HCT116 (cell line): ENCODE results near the gene CNTN2. TPM values are rescaled to one million over a fixed set of nuclear protein-coding genes. Genes with fewer than 3 reads are reported as not detected.

ENCODE experiments used
- ATAC-seq: fragments of 200-7000 bp; cut with Tn5 transposase; 2 replicates; pipeline ENCODE4 v1.9.1; 2020; ENCODE audit warnings: mild to moderate bottlenecking, moderate library complexity
- BruUV-seq: library from RNA; stranded (reverse); fragments of 400-500 nt; replicated peaks from 2 replicates; lab custom pipeline; 2021; lab: Mats Ljungman, UMichigan
- CTCF ChIA-PET: fragments of 300-600 bp; sonication (Branson Sonifier 250); formaldehyde crosslinking; loops from one replicate; lab custom pipeline; 2021; ENCODE audit warnings: antibody characterized with exemption; lab: Charles Lee
- POLR2A ChIA-PET: fragments of 300-600, 350-600 bp; sonication (Branson Sonifier 250); formaldehyde crosslinking; loops from one replicate; lab custom pipeline; 2021; ENCODE audit warnings: antibody characterized with exemption; lab: Charles Lee
- RAD21 ChIA-PET, 2 experiments: fragments of 300-600 bp; sonication (Branson Sonifier 250); formaldehyde crosslinking; loops; one replicate each; lab custom pipeline; 2023; ENCODE audit warnings: low total read pairs in 2 of 2; ENCODE audit not compliant: uncharacterized antibody in 2 of 2, unreplicated experiment in 2 of 2, low non-redundant PET in 1 of 2; lab: Charles Lee
- DNase-seq: peaks from one replicate; pipeline ENCODE4 v3.0.0-alpha.2; 2010; ENCODE audit warnings: low read depth, low spot score
- H2AFZ ChIP-seq: fragments of 200-600 bp; shearing (Covaris generic), sonication (generic); 2 replicates; pipeline ENCODE4 v1.6.1; 2017; ENCODE audit warnings: low read depth, mixed run types, mixed read lengths, antibody characterized with exemption, low read length; ENCODE audit not compliant: poor library complexity, severe bottlenecking
- H3K27ac ChIP-seq: 2 replicates; pipeline ENCODE4 v1.5.1; 2012; ENCODE audit warnings: low read depth, low read length
- H3K27me3 ChIP-seq: fragments of 200-600 bp; sonication (generic); 2 replicates; pipeline ENCODE4 v1.6.1; 2016; ENCODE audit warnings: mixed run types, low read length, mixed read lengths; ENCODE audit not compliant: insufficient read depth
- H3K36me3 ChIP-seq, 2 experiments: fragments of 200-500 bp in 1 of 2; fragments of 200-600 bp in 1 of 2; sonication (Bioruptor generic) in 1 of 2; sonication (generic) in 1 of 2; 2 replicates each; pipeline versions ENCODE4 v1.5.1 to v1.6.1; 2014 to 2016; ENCODE audit warnings: low read length in 2 of 2, inconsistent platforms in 1 of 2, mixed read lengths in 1 of 2, mixed run types in 1 of 2; ENCODE audit not compliant: insufficient read depth in 2 of 2, control insufficient read depth in 1 of 2
- H3K4me1 ChIP-seq, 2 experiments: fragments of 200-600 bp in 1 of 2; sonication (generic) in 1 of 2; 2 replicates each; pipeline versions ENCODE4 v1.5.1 to v1.6.1; 2012 to 2017; ENCODE audit warnings: low read length in 2 of 2, inconsistent platforms in 1 of 2, mild to moderate bottlenecking in 1 of 2, mixed read lengths in 1 of 2, mixed run types in 1 of 2, moderate library complexity in 1 of 2; ENCODE audit not compliant: insufficient read depth in 2 of 2, control insufficient read depth in 1 of 2
- H3K4me2 ChIP-seq: fragments of 200-600 bp; sonication (generic); 2 replicates; pipeline ENCODE4 v1.6.1; 2017; ENCODE audit warnings: mixed run types, low read length, mixed read lengths
- H3K4me3 ChIP-seq, 2 experiments: fragments of 200-600 bp in 1 of 2; sonication (generic) in 1 of 2; replicated peaks in 1 of 2; 2 replicates each; pipeline ENCODE4 v1.5.1; 2011 to 2016; ENCODE audit warnings: low read length in 2 of 2, control low read depth in 1 of 2, low read depth in 1 of 2, mild to moderate bottlenecking in 1 of 2, mixed read lengths in 1 of 2, mixed run types in 1 of 2
- H3K79me2 ChIP-seq: fragments of 200-600 bp; sonication (generic); 2 replicates; pipeline ENCODE4 v1.6.1; 2017; ENCODE audit warnings: mild to moderate bottlenecking, mixed run types, low read length, moderate library complexity, mixed read lengths; ENCODE audit not compliant: insufficient read depth
- H3K9ac ChIP-seq: fragments of 200-600 bp; sonication (generic); 2 replicates; pipeline ENCODE4 v1.6.1; 2016; ENCODE audit warnings: low read length, mixed read lengths
- H3K9me2 ChIP-seq: fragments of 200-600 bp; sonication (generic), shearing (Covaris generic); 2 replicates; pipeline ENCODE4 v1.6.1; 2017; ENCODE audit warnings: mixed run types, mild to moderate bottlenecking, moderate library complexity; ENCODE audit not compliant: insufficient read depth
- H3K9me3 ChIP-seq, 2 experiments: fragments of 200-500 bp in 1 of 2; fragments of 200-600 bp in 1 of 2; sonication (Bioruptor generic) in 1 of 2; sonication (generic) in 1 of 2; 2 replicates each; pipeline ENCODE4 v1.6.1; 2014 to 2017; ENCODE audit warnings: low read length in 2 of 2, mixed read lengths in 2 of 2, inconsistent platforms in 1 of 2, low read depth in 1 of 2, mild to moderate bottlenecking in 1 of 2, mixed run types in 1 of 2, moderate library complexity in 1 of 2; ENCODE audit not compliant: control insufficient read depth in 1 of 2, insufficient read depth in 1 of 2
- H4K20me1 ChIP-seq: fragments of 200-600 bp; sonication (generic), shearing (Covaris generic); 2 replicates; pipeline ENCODE4 v1.6.1; 2017; ENCODE audit warnings: mixed run types, mild to moderate bottlenecking, moderate library complexity; ENCODE audit not compliant: insufficient read depth
- ATF3 ChIP-seq: IDR thresholded peaks from 2 replicates; pipeline ENCODE4 v1.6.1; 2012
- CBX3 ChIP-seq: IDR thresholded peaks from 2 replicates; pipeline ENCODE4 v1.6.1; 2012; ENCODE audit warnings: low read depth
- CEBPB ChIP-seq: IDR thresholded peaks from 2 replicates; pipeline ENCODE4 v1.6.1; 2012; ENCODE audit warnings: low read depth
- CTCF ChIP-seq, 3 experiments: fragments of 200-600 bp in 1 of 3; sonication (generic) in 1 of 3; IDR thresholded peaks in 2 of 3; conservative IDR thresholded peaks in 1 of 3; 2 replicates each; pipeline ENCODE4 v1.5.1; 2012 to 2017; ENCODE audit warnings: low read depth in 2 of 3, low read length in 2 of 3, antibody characterized with exemption in 1 of 3, borderline replicate concordance in 1 of 3, control low read depth in 1 of 3, mild to moderate bottlenecking in 1 of 3, mixed read lengths in 1 of 3, mixed run types in 1 of 3, moderate library complexity in 1 of 3; ENCODE audit not compliant: insufficient read depth in 1 of 3
- EGR1 ChIP-seq: IDR thresholded peaks from 2 replicates; pipeline ENCODE4 v1.6.1; 2012; ENCODE audit warnings: low read depth
- EZH2 ChIP-seq: fragments of 200-600 bp; sonication (generic); IDR thresholded peaks from 2 replicates; pipeline ENCODE4 v1.6.1; 2017; ENCODE audit warnings: antibody characterized with exemption, mixed run types
- FOSL1 ChIP-seq: IDR thresholded peaks from 2 replicates; pipeline ENCODE4 v1.6.1; 2012; ENCODE audit warnings: low read depth
- MAX ChIP-seq: IDR thresholded peaks from 2 replicates; pipeline ENCODE4 v1.6.1; 2012
- POLR2A ChIP-seq: IDR thresholded peaks from 2 replicates; pipeline ENCODE4 v1.7.0; 2011; ENCODE audit warnings: borderline replicate concordance; ENCODE audit not compliant: insufficient read depth, insufficient read length; ENCODE audit errors: extremely low read depth
- RAD21 ChIP-seq: IDR thresholded peaks from 2 replicates; pipeline ENCODE4 v1.6.1; 2012; ENCODE audit warnings: low read depth, mild to moderate bottlenecking
- REST ChIP-seq: IDR thresholded peaks from 2 replicates; pipeline ENCODE4 v1.6.1; 2012; ENCODE audit warnings: low read depth
- SIN3A ChIP-seq: IDR thresholded peaks from 2 replicates; pipeline ENCODE4 v1.6.1; 2012; ENCODE audit warnings: low read depth
- SP1 ChIP-seq: IDR thresholded peaks from 2 replicates; pipeline ENCODE4 v1.6.1; 2012; ENCODE audit warnings: low read depth
- TCF7L2 ChIP-seq: IDR thresholded peaks from 2 replicates; pipeline ENCODE4 v1.7.0; 2011; ENCODE audit warnings: borderline replicate concordance, inconsistent platforms; ENCODE audit not compliant: insufficient read depth, insufficient read length; ENCODE audit errors: extremely low read depth
- YY1 ChIP-seq: IDR thresholded peaks from 2 replicates; pipeline ENCODE4 v1.6.1; 2011; ENCODE audit warnings: low read length, low read depth, moderate library complexity, mild to moderate bottlenecking; ENCODE audit not compliant: insufficient replicate concordance; ENCODE audit errors: extremely low read depth
- intact Hi-C: fragments of 100-400 bp; cut with micrococcal nuclease; formaldehyde crosslinking; loops from 2 replicates; pipeline ENCODE4 v1.10.0; 2022
- total RNA-seq: library from RNA; stranded (reverse); gene quantifications from one replicate; pipeline ENCODE4 v1.2.1, GENCODE V29; 2021; ENCODE audit not compliant: unreplicated experiment

Gene CNTN2
- total RNA-seq, 1 experiment from 2014 or later = 0.15 TPM

GRCh38 chr1:205037539-205037938 lies 5.5 kb upstream of the CNTN2 start (continued):
- TF ChIP-seq REST = no peak
- no peak for TF ChIP-seq SIN3A
- no peak for TF ChIP-seq YY1
- TF ChIP-seq EZH2 = no peak
- TF ChIP-seq FOSL1 = no peak
- TF ChIP-seq CEBPB = no peak
- TF ChIP-seq CBX3 = no peak
- TF ChIP-seq RAD21 = no peak

GRCh38 chr1:205038132-205038786 lies 4.8 kb upstream of the CNTN2 start:
- no peaks in the 10 kb centered on the region; the same call in 1 of the 2 replicates for H3K27me3 ChIP-seq
- intact Hi-C loops = no loop called here
- TF ChIP-seq MAX = no peak
- TF ChIP-seq CEBPB = no peak
- TF ChIP-seq RAD21 = no peak
- no peak for TF ChIP-seq ATF3
- no peak for TF ChIP-seq CBX3
- no peak for TF ChIP-seq POLR2A
- no peak for TF ChIP-seq EZH2
- TF ChIP-seq EGR1 = no peak
- no peak for TF ChIP-seq YY1
- TF ChIP-seq CTCF (IDR thresholded peaks at IDR 0.05 in 2 of 3, conservative IDR thresholded peaks at IDR 0.05 in 1 of 3; ENCODE audit: borderline replicate concordance in 1 of 3, insufficient read depth in 1 of 3, low read depth in 2 of 3, low read length in 2 of 3) = no peak
- no peak for TF ChIP-seq SP1
- TF ChIP-seq TCF7L2 = no peak

More at GRCh38 chr1:205038132-205038786, 4.8 kb upstream of the CNTN2 start:
- no peaks in the 10 kb centered on the region for H3K9me3 ChIP-seq
- no peaks in the 10 kb centered on the region for H3K36me3 ChIP-seq
- H4K20me1 ChIP-seq = no peaks in the 10 kb centered on the region
- no peak overlapping the region for H3K27ac ChIP-seq
- ChIA-PET POLR2A (no interaction called here), RAD21 (no interaction called here), CTCF (interaction anchor here (0.9 kb wide), 1 partner anchor 24 kb away, joined by 4 read pairs; no protein-coding TSS in a partner anchor)
- DNase-seq (no peak), ATAC-seq (no peak)
- H3K9me2 ChIP-seq = no peaks in the 10 kb centered on the region
- H3K79me2 ChIP-seq = no peaks in the 10 kb centered on the region
- H2AFZ ChIP-seq = no peak overlapping the region
- no peaks in the 10 kb centered on the region for H3K4me1 ChIP-seq
- BruUV-seq = no TSS peak
- no peak overlapping the region for H3K4me2 ChIP-seq
- no peak overlapping the region for H3K4me3 ChIP-seq
- no peak overlapping the region for H3K9ac ChIP-seq
